Natural killer cell (primary cell): ENCODE data around the gene GRIN3B. TPM values are rescaled to one million over a fixed set of nuclear protein-coding genes. Genes with fewer than 3 reads are reported as not detected.
A peak's percentile ranks its signal among the peaks of the same experiment; 100 is the strongest.

Experiments
- ATAC-seq, 3 donors: fragments of 150-1000 bp in 2 of 3; fragments of 200-7000 bp in 1 of 3; cut with Tn5 transposase; 1 replicate in 1 of 3; 2 replicates in 2 of 3; pipeline ENCODE4 v1.10.0; 2021; ENCODE audit warnings: mild to moderate bottlenecking in 2 of 3, moderate library complexity in 2 of 3
- DNase-seq, 2 donors: peaks; one replicate each; pipeline versions ENCODE4 v3.0.0 to v3.0.0-alpha.2; 2013 to 2021; ENCODE audit warnings: mixed read lengths in 1 of 2
- H3K27ac ChIP-seq: one replicate; pipeline ENCODE4 v1.5.1; 2013; ENCODE audit warnings: mild to moderate bottlenecking, low read length
- H3K27me3 ChIP-seq: one replicate; pipeline ENCODE4 v1.6.1; 2013; ENCODE audit warnings: low read length; ENCODE audit not compliant: control insufficient read depth, insufficient read depth
- H3K36me3 ChIP-seq: one replicate; pipeline ENCODE4 v1.6.1; 2013; ENCODE audit warnings: low read length; ENCODE audit not compliant: control insufficient read depth, insufficient read depth
- H3K4me1 ChIP-seq: one replicate; pipeline ENCODE4 v1.6.1; 2013; ENCODE audit warnings: low read length; ENCODE audit not compliant: control insufficient read depth, insufficient read depth
- H3K4me3 ChIP-seq: one replicate; pipeline ENCODE4 v1.5.1; 2013; ENCODE audit warnings: low read length
- H3K9me3 ChIP-seq: one replicate; pipeline ENCODE4 v1.6.1; 2013; ENCODE audit warnings: low read length; ENCODE audit not compliant: control insufficient read depth, insufficient read depth
- H3K27ac Mint-ChIP-seq, 2 donors: one replicate each; pipeline ENCODE4 v1.8.0; 2022; ENCODE audit warnings: mild to moderate bottlenecking in 2 of 2, mixed read lengths in 2 of 2, moderate library complexity in 1 of 2
- H3K27me3 Mint-ChIP-seq, 2 donors: one replicate each; pipeline ENCODE4 v1.8.0; 2022; ENCODE audit warnings: low read depth in 2 of 2, mixed read lengths in 2 of 2
- H3K36me3 Mint-ChIP-seq: one replicate; pipeline ENCODE4 v1.8.0; 2022; ENCODE audit warnings: mixed read lengths
- H3K4me1 Mint-ChIP-seq, 2 donors: one replicate each; pipeline ENCODE4 v1.8.0; 2022; ENCODE audit warnings: mixed read lengths in 2 of 2
- H3K4me3 Mint-ChIP-seq: one replicate; pipeline ENCODE4 v1.8.0; 2022; ENCODE audit warnings: mild to moderate bottlenecking, moderate library complexity, mixed read lengths
- H3K9me3 Mint-ChIP-seq, 2 donors: one replicate each; pipeline ENCODE4 v1.8.0; 2022; ENCODE audit warnings: mixed read lengths in 2 of 2
- WGBS: methylation state at CpG from one replicate; pipeline ENCODE4 v1.1.7; 2013; ENCODE audit warnings: missing lambda C conversion rate; ENCODE audit not compliant: insufficient coverage; 5-methylcytosine and 5-hydroxymethylcytosine counted together
- intact Hi-C: fragments of 100-400 bp; cut with micrococcal nuclease; formaldehyde crosslinking; loops from one replicate; pipeline ENCODE4 v1.14.2; 2022
- total RNA-seq, 4 donors: library from RNA; stranded (reverse); fragments of 120-200 nt in 1 of 4; gene quantifications; one replicate each; pipeline versions ENCODE4 v1.2.3 to v1.2.4, GENCODE V29; 2013 to 2022
- TF ChIP-seq, protein P1 (sequence below): fragments of 200-600 bp; IDR thresholded peaks from one replicate; pipeline ENCODE4 v1.8.0; 2022; ENCODE audit warnings: antibody characterized with exemption

The GRIN3B gene
- total RNA-seq, 3 donors from 2014 or later (not counting 1 experiment from before 2014, with no cell fraction given), result 0.09 to 0.15 TPM; not detected in 1

DNA sequence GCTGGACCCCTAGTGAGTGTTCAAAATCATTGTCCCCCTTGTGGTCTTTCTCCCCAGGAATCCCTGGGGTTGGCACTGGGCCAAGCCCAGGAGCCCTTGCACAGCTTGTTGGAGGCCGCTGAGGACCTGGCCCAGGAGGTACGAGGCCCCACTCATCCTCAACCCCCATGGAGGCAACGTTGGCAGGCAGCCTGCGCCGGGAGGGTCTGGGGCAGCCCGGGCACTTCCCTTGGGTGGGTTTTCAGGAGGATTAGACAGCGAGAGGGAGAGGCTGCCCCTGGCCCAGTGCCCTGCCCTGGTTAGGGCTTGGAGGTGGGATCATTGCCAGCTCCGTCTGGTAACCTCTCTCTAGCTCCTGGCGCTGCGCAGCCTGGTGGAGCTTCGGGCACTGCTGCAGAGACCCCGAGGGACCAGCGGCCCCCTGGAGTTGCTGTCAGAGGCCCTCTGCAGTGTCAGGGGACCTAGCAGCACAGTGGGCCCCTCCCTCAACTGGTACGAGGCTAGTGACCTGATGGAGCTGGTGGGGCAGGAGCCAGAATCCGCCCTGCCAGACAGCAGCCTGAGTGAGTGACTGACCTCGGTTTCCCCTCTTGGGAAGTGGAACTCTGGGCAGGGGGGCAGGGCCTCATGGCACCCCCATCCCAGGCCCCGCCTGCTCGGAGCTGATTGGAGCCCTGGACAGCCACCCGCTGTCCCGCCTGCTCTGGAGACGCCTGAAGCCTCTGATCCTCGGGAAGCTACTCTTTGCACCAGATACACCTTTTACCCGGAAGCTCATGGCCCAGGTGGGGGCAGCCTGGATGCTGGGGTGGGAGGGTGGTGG lies 42.7 kb downstream of the GRIN3B start:
- WGBS, result 95% methylated on average over 23 of the region's 23 CpGs
- H3K27ac ChIP-seq, result no peak overlapping the region

DNA sequence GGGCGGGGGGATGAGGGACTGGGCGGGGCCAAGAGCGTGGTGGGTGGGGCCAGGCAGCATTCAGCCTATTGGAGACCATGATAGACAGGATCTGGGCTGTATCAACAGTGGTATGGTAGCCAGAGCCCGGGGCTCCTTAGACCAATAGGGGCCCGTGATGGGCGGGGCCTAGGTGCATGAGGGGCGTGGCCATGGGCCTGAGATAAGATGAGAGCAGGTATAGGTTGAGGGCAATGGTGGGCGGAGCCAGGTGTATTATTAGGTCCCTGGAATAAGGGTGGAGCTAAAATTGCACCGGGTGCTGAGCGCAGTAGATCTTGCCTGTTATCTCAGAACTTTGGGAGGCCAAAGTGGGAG lies 45.0 kb downstream of the GRIN3B start:
- Histone ChIP-seq H3K27ac (no peak overlapping the region), H3K4me1 (peaks cover 30% of the 10 kb centered on the region), H3K36me3 (peaks cover 39% of the 10 kb centered on the region), H3K9me3 (no peaks in the 10 kb centered on the region), H3K4me3 (no peak overlapping the region), H3K27me3 (no peaks in the 10 kb centered on the region)
- peak overlapping the region; percentile 37 for H3K4me3 Mint-ChIP-seq
- WGBS, result 87% methylated on average over 10 of the region's 10 CpGs
- intact Hi-C loops, result no loop called here
- TF ChIP-seq, protein P1, sequence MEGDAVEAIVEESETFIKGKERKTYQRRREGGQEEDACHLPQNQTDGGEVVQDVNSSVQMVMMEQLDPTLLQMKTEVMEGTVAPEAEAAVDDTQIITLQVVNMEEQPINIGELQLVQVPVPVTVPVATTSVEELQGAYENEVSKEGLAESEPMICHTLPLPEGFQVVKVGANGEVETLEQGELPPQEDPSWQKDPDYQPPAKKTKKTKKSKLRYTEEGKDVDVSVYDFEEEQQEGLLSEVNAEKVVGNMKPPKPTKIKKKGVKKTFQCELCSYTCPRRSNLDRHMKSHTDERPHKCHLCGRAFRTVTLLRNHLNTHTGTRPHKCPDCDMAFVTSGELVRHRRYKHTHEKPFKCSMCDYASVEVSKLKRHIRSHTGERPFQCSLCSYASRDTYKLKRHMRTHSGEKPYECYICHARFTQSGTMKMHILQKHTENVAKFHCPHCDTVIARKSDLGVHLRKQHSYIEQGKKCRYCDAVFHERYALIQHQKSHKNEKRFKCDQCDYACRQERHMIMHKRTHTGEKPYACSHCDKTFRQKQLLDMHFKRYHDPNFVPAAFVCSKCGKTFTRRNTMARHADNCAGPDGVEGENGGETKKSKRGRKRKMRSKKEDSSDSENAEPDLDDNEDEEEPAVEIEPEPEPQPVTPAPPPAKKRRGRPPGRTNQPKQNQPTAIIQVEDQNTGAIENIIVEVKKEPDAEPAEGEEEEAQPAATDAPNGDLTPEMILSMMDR, result no peak
- H3K27ac Mint-ChIP-seq, result no peak overlapping the region
- DNase-seq (peak; percentile 57 to 81), ATAC-seq (peak; percentile 78 to 87 (median 80))
- H3K36me3 Mint-ChIP-seq, result no peaks in the 10 kb centered on the region
- no peaks in the 10 kb centered on the region for H3K9me3 Mint-ChIP-seq
- H3K27me3 Mint-ChIP-seq, result no peaks in the 10 kb centered on the region
- peaks cover 10 to 18% of the 10 kb centered on the region in 2 donors for H3K4me1 Mint-ChIP-seq

More for the DNA sequence above, 42.7 kb downstream of the GRIN3B start:
- no peaks in the 10 kb centered on the region for H3K36me3 Mint-ChIP-seq
- intact Hi-C loops, result no loop called here
- H3K27me3 Mint-ChIP-seq, result no peaks in the 10 kb centered on the region
- TF ChIP-seq, protein P1, result no peak
- no peak for DNase-seq
- H3K9me3 Mint-ChIP-seq, result no peaks in the 10 kb centered on the region
- Histone ChIP-seq H3K9me3 (no peaks in the 10 kb centered on the region), H3K27me3 (no peaks in the 10 kb centered on the region), H3K36me3 (peaks cover 34% of the 10 kb centered on the region), H3K4me3 (no peak overlapping the region), H3K4me1 (peaks cover 51% of the 10 kb centered on the region)
- H3K27ac Mint-ChIP-seq, result no peak overlapping the region
- peaks cover 33 to 42% of the 10 kb centered on the region in 2 donors for H3K4me1 Mint-ChIP-seq
- peak overlapping the region; percentile 17 for H3K4me3 Mint-ChIP-seq
- no peak for ATAC-seq

DNA sequence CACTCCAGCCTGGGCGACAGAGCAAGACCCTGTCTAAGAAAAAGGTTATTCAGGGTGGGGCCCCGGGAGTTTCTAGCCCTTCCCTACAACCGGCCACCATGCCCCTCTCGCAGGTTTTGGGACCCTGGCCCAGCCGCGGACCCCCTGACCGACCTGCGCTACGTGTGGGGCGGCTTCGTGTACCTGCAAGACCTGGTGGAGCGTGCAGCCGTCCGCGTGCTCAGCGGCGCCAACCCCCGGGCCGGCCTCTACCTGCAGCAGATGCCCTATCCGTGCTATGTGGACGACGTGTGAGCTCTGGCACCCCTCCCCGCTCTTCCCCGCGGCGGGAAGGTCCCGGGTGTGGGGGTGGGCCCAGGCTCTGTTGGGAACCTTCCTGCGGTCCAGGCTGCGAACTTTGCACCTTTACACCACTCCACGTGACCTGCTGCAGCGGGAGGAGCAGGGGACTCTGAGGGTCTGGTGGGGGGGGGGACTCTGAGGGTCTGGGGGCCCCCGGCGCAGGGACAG lies 46.0 kb downstream of the GRIN3B start:
- intact Hi-C loops, result no loop called here
- ATAC-seq, result no peak
- WGBS, result 97% methylated on average over 31 of the region's 33 CpGs
- H3K27me3 ChIP-seq, result no peaks in the 10 kb centered on the region
- no peak for DNase-seq
- Mint-ChIP-seq H3K27ac (no peak overlapping the region), H3K4me1 (peaks cover under 1 to 9% of the 10 kb centered on the region in 2 donors), H3K27me3 (no peaks in the 10 kb centered on the region), H3K36me3 (no peaks in the 10 kb centered on the region), H3K4me3 (no peak overlapping the region), H3K9me3 (no peaks in the 10 kb centered on the region)
- no peak overlapping the region for H3K27ac ChIP-seq
- peaks cover 43% of the 10 kb centered on the region for H3K36me3 ChIP-seq
- peaks cover 20% of the 10 kb centered on the region for H3K4me1 ChIP-seq
- H3K4me3 ChIP-seq, result no peak overlapping the region
- TF ChIP-seq, protein P1, result no peak
- H3K9me3 ChIP-seq, result no peaks in the 10 kb centered on the region
